Stomach (tissue), 9 donors: ENCODE results near the gene NTNG1. TPM values are rescaled to one million over a fixed set of nuclear protein-coding genes. Genes with fewer than 3 reads are reported as not detected.

Experiments
- DNase-seq, 2 donors: peaks; one replicate each; pipeline versions ENCODE4 v3.0.0 to v3.0.0-alpha.2; 2013 to 2019
- H3K27ac ChIP-seq, 5 donors: fragments of 200-600 bp in 4 of 5; sonication (generic) in 4 of 5; one replicate each; pipeline ENCODE4 v1.5.1; 2013 to 2019; ENCODE audit warnings: mild to moderate bottlenecking in 1 of 5, moderate library complexity in 1 of 5
- H3K27me3 ChIP-seq, 3 donors: fragments of 200-600 bp; sonication (generic); one replicate each; pipeline ENCODE4 v1.5.1; 2017 to 2019; ENCODE audit warnings: mixed run types in 1 of 3
- H3K36me3 ChIP-seq, 4 donors: fragments of 200-600 bp; sonication (generic); 1 replicate in 3 of 4; 2 replicates in 1 of 4; pipeline ENCODE4 v1.5.1; 2016 to 2019
- H3K4me1 ChIP-seq, 4 donors: fragments of 200-600 bp; sonication (generic); one replicate each; pipeline ENCODE4 v1.5.1; 2016 to 2019
- H3K4me3 ChIP-seq, 4 donors: fragments of 200-600 bp; sonication (generic) in 3 of 4; one replicate each; pipeline ENCODE4 v1.5.1; 2016 to 2019; ENCODE audit warnings: mild to moderate bottlenecking in 1 of 4
- H3K9me3 ChIP-seq, 4 donors: fragments of 200-600 bp; sonication (generic); one replicate each; pipeline ENCODE4 v1.5.1; 2016 to 2019
- EP300 ChIP-seq: sonication (generic); formaldehyde crosslinking; IDR thresholded peaks from one replicate; pipeline ENCODE4 v1.6.1; 2017; ENCODE audit warnings: antibody characterized with exemption
- POLR2A ChIP-seq, 4 donors: fragments of 450-650 bp; IDR thresholded peaks; one replicate each; pipeline ENCODE4 v1.6.1; 2016; ENCODE audit warnings: antibody characterized with exemption in 4 of 4, control low read depth in 2 of 4, mild to moderate bottlenecking in 1 of 4, moderate library complexity in 1 of 4
- POLR2AphosphoS5 ChIP-seq, 3 donors: sonication (generic); formaldehyde crosslinking; IDR thresholded peaks; one replicate each; pipeline ENCODE4 v1.6.1; 2016; ENCODE audit warnings: antibody characterized with exemption in 3 of 3
- WGBS, 5 donors: extraction: QIAGEN DNeasy Blood & Tissue Kit in 3 of 5; methylation state at CpG; one replicate each; pipeline versions ENCODE4 v1.1.5 to v1.1.7; 2013 to 2018; 5-methylcytosine and 5-hydroxymethylcytosine counted together
- intact Hi-C: fragments of 100-400 bp; cut with DNase I; formaldehyde crosslinking; loops from one replicate; pipeline ENCODE4 v1.15.1; 2023; ENCODE audit warnings: low total_unique reads
- polyA plus RNA-seq, 3 donors: library from polyadenylated mRNA; stranded (reverse); fragments of 200-250 nt; gene quantifications; one replicate each; pipeline ENCODE4 v1.2.3, GENCODE V29; 2013
- total RNA-seq, 5 donors: library from RNA; depleted of rRNA; stranded (reverse); fragments of >200 nt; gene quantifications; one replicate each; pipeline versions ENCODE4 v1.1.0 to v1.2.3, GENCODE V29; 2014 to 2016
- TF ChIP-seq, protein P1 (sequence below), 7 experiments: fragments of 450-650 bp in 4 of 7; fragments of 200-600 bp in 3 of 7; sonication (generic) in 3 of 7; IDR thresholded peaks; one replicate each; pipeline ENCODE4 v1.5.1; 2016 to 2019; ENCODE audit warnings: antibody characterized with exemption in 7 of 7, control low read depth in 2 of 7, mild to moderate bottlenecking in 1 of 7
- donor health status: healthy with polysubstance abuse.
- donor health status: Bipolar disorder and iron deficiency.
- donor health status: healthy.

Gene NTNG1
- total and polyA plus RNA-seq, 8 donors: 0.23 to 2.0 (median 0.58) TPM; not detected in 3

DNA sequence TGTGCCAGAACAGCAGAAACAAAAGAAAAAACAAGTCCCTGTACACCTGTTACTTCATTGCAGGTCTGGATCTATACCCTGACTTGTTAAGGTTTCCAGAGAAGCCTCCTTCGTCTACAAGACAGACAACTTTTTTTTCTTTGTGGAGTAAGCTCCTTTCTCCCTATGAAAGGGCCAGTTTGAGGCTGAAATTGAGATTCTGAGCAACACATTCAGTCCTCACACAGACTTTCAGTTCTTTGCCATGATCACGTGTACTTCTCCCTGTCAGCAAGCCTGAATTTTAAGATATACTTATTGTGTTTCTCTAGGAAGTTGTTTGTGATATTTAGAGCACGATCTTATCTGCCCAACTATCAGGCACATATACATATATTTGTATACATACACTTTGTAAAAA is 374.0 kb downstream of the NTNG1 start:
- no peaks in the 10 kb centered on the region for H3K36me3 ChIP-seq
- no peaks in the 10 kb centered on the region for H3K4me1 ChIP-seq
- intact Hi-C loops: no loop called here
- peaks cover 0 to 7% (median 3%) of the 10 kb centered on the region in 4 donors for H3K9me3 ChIP-seq
- WGBS, 5 donors: 64 to 76% (median 70%) methylated on average over 3 of the region's 3 CpGs
- TF ChIP-seq POLR2A (IDR thresholded peaks at IDR 0.05) (no peak), EP300 (no peak), POLR2AphosphoS5 (IDR thresholded peaks at IDR 0.05) (no peak)
- TF ChIP-seq, protein P1, sequence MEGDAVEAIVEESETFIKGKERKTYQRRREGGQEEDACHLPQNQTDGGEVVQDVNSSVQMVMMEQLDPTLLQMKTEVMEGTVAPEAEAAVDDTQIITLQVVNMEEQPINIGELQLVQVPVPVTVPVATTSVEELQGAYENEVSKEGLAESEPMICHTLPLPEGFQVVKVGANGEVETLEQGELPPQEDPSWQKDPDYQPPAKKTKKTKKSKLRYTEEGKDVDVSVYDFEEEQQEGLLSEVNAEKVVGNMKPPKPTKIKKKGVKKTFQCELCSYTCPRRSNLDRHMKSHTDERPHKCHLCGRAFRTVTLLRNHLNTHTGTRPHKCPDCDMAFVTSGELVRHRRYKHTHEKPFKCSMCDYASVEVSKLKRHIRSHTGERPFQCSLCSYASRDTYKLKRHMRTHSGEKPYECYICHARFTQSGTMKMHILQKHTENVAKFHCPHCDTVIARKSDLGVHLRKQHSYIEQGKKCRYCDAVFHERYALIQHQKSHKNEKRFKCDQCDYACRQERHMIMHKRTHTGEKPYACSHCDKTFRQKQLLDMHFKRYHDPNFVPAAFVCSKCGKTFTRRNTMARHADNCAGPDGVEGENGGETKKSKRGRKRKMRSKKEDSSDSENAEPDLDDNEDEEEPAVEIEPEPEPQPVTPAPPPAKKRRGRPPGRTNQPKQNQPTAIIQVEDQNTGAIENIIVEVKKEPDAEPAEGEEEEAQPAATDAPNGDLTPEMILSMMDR (IDR thresholded peaks at IDR 0.05): no peak
- no peak for DNase-seq
- H3K27me3 ChIP-seq: no peaks in the 10 kb centered on the region
- H3K27ac ChIP-seq: no peak overlapping the region
- no peak overlapping the region for H3K4me3 ChIP-seq

GRCh38 chr1:107515702-107516101 is 374.9 kb downstream of the NTNG1 start:
- no peak overlapping the region for H3K4me3 ChIP-seq
- H3K36me3 ChIP-seq: no peaks in the 10 kb centered on the region
- TF ChIP-seq, protein P1 (IDR thresholded peaks at IDR 0.05): no peak
- 84 to 92% (median 86%) methylated on average over 3 of the region's 3 CpGs for WGBS, 5 donors
- no peak overlapping the region for H3K27ac ChIP-seq
- H3K4me1 ChIP-seq: no peaks in the 10 kb centered on the region
- H3K27me3 ChIP-seq: no peaks in the 10 kb centered on the region
- peaks cover 0 to 3% (median 0%) of the 10 kb centered on the region in 4 donors for H3K9me3 ChIP-seq
- DNase-seq: no peak
- intact Hi-C loops: no loop called here

GRCh38 chr1:107523061-107523460 is 382.2 kb downstream of the NTNG1 start:
- Histone ChIP-seq H3K4me1 (no peaks in the 10 kb centered on the region), H3K4me3 (no peak overlapping the region), H3K9me3 (no peaks in the 10 kb centered on the region), H3K36me3 (no peaks in the 10 kb centered on the region), H3K27me3 (no peaks in the 10 kb centered on the region), H3K27ac (no peak overlapping the region)
- TF ChIP-seq, protein P1 (IDR thresholded peaks at IDR 0.05): no peak
- no peak for TF ChIP-seq POLR2AphosphoS5 (IDR thresholded peaks at IDR 0.05)
- intact Hi-C loops: no loop called here
- no peak for DNase-seq
- WGBS, 5 donors: 66 to 72% (median 68%) methylated on average over 4 of the region's 4 CpGs

DNA sequence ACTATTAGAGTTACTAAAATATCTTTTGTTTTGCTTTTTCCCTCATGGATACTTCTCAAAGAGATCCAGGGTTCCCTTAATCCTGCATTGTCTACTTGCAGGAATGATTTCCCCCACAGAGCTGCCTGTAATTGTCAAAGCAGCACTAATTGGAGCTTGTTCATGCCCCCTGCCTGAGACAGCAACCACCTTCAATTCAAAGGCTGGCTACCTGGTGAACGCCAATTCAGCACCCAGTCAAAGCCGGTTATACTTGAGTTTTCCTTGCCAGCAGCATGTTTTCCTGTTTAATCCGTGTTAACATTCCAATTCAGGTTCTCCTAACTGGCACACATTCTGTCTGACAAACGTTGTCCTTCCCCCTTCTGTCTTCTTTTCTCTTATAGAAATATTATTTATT is 382.9 kb downstream of the NTNG1 start:
- intact Hi-C loops: no loop called here
- Histone ChIP-seq H3K4me3 (no peak overlapping the region), H3K9me3 (no peaks in the 10 kb centered on the region), H3K27me3 (no peaks in the 10 kb centered on the region), H3K4me1 (no peaks in the 10 kb centered on the region), H3K27ac (no peak overlapping the region), H3K36me3 (no peaks in the 10 kb centered on the region)
- DNase-seq: no peak
- 46 to 53% (median 50%) methylated on average over 4 of the region's 4 CpGs for WGBS, 5 donors
- TF ChIP-seq EP300 (no peak), POLR2AphosphoS5 (IDR thresholded peaks at IDR 0.05) (no peak), POLR2A (IDR thresholded peaks at IDR 0.05) (no peak)

- intact Hi-C loops: no loop called here
- Histone ChIP-seq H3K27me3 (no peaks in the 10 kb centered on the region), H3K27ac (no peak overlapping the region), H3K4me1 (no peaks in the 10 kb centered on the region), H3K36me3 (no peaks in the 10 kb centered on the region), H3K9me3 (no peaks in the 10 kb centered on the region), H3K4me3 (no peak overlapping the region)
- 61 to 85% (median 83%) methylated on average over 2 of the region's 2 CpGs for WGBS, 5 donors
- TF ChIP-seq POLR2AphosphoS5 (IDR thresholded peaks at IDR 0.05) (no peak), POLR2A (IDR thresholded peaks at IDR 0.05) (no peak), EP300 (no peak)
- TF ChIP-seq, protein P1 (IDR thresholded peaks at IDR 0.05): no peak
- DNase-seq: no peak
These were observed 383.5 kb downstream of the NTNG1 start for GRCh38 chr1:107524301-107524700.
